Adrenal gland (tissue), 5 donors: Measurements from ENCODE around the gene RPL38.

Source experiments
- CTCF ChIP-seq, 6 experiments: fragments of 450-650 bp in 4 of 6; fragments of 200-600 bp in 2 of 6; sonication (generic) in 1 of 6; IDR thresholded peaks; 1 replicate in 5 of 6; 2 replicates in 1 of 6; pipeline versions ENCODE4 v1.5.1 to v1.8.0; 2016 to 2021; ENCODE audit warnings: antibody characterized with exemption in 6 of 6, mild to moderate bottlenecking in 2 of 6, moderate library complexity in 1 of 6
- POLR2A ChIP-seq, 2 donors: fragments of 450-650 bp; IDR thresholded peaks; one replicate each; pipeline ENCODE4 v1.6.1; 2017; ENCODE audit warnings: antibody characterized with exemption in 2 of 2, mild to moderate bottlenecking in 2 of 2, moderate library complexity in 1 of 2
- donor health status: DM: no; HTN: no; CAD: no.

- TF ChIP-seq CTCF (IDR thresholded peaks at IDR 0.05) (no peak), POLR2A (IDR thresholded peaks at IDR 0.05) (no peak)
Measured at GRCh38 chr17:74183411-74183810, 20.1 kb upstream of the RPL38 start.
